ENCODE measurements around the gene HLA-DMA. TPM values are rescaled to one million over a fixed set of nuclear protein-coding genes. Genes with fewer than 3 reads are reported as not detected.

HLA-DMA gene
- total RNA-seq, 4 donors from 2014 or later, result 4.7 to 36.4 (median 12.6) TPM

GRCh38 chr6:32956176-32956575 is 3.3 kb upstream of the HLA-DMA start:
- intact Hi-C loops (cut with DNase I), result no loop called here
- TF ChIP-seq CTCF (IDR thresholded peaks at IDR 0.05) (no peak), POLR2A (IDR thresholded peaks at IDR 0.05) (no peak)
- H3K27me3 ChIP-seq, result no peaks in the 10 kb centered on the region
- 70 to 71% methylated on average over 2 of the region's 2 CpGs for WGBS, 2 donors
- H3K4me1 ChIP-seq, result peaks cover 0 to 17% (median 7%) of the 10 kb centered on the region in 3 donors
- no peaks in the 10 kb centered on the region for H3K9me3 ChIP-seq
- no peak for DNase-seq
- no peaks in the 10 kb centered on the region for H3K36me3 ChIP-seq
- H3K27ac ChIP-seq, result no peak overlapping the region
- H3K4me3 ChIP-seq, result no peak overlapping the region

DNA sequence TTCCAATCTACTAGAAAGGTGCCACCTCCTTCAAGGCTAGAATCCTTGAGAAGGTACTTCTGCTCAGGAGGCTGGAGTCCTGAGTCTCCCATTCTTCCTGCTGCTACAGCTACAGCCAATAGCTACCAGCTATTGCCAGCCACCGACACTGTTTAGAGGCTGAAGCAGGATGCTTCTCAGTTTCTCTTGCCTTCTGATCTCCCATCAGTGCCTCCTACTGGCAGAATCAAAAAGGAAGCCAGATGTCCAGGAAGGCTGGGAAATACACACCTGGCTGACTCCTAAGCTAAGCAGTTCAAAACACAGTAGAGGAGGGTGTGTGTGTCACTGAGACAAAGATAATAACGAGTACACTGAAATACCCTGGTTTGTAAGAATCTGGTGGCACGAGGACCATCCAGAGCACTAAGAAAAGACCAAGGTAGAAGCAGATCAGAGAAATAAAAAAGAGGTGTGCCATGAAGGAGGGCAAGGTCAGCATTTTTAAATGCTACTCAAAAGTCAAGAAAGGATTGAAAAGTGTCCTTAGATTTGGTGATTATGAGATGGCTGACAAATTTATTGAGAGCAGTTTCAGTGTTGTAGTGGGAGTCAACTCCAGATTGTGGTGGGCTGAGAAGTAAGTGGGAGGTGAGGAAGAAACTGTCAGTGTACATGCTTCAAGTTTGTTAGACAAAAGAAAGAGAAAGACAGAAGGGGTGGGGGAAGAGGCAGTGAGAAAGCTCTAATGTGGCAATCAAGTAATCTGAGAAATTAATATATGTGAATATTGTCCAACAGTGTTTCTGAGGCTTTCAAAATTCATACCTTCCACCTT is 2.3 kb upstream of the HLA-DMA start:
- H3K9me3 ChIP-seq, result no peaks in the 10 kb centered on the region
- H3K4me3 ChIP-seq, result no peak overlapping the region
- H3K4me1 ChIP-seq, result peaks cover 0 to 17% (median 7%) of the 10 kb centered on the region in 3 donors
- no peak for DNase-seq
- intact Hi-C loops (cut with DNase I), result no loop called here
- no peak overlapping the region for H3K27ac ChIP-seq
- no peaks in the 10 kb centered on the region for H3K27me3 ChIP-seq
- H3K36me3 ChIP-seq, result no peaks in the 10 kb centered on the region
- 48 to 50% methylated on average over 2 of the region's 3 CpGs for WGBS, 2 donors
- TF ChIP-seq CTCF (IDR thresholded peaks at IDR 0.05), result peak in 3 of 6 experiments; percentile 14 to 51 (median 23)
- no peak for TF ChIP-seq POLR2A (IDR thresholded peaks at IDR 0.05)

- H3K9me3 ChIP-seq, result no peaks in the 10 kb centered on the region
- intact Hi-C loops (cut with DNase I), result no loop called here
- 87 to 88% methylated on average over 4 of the region's 4 CpGs for WGBS, 2 donors
- H3K36me3 ChIP-seq, result no peaks in the 10 kb centered on the region
- H3K4me3 ChIP-seq, result no peak overlapping the region
- H3K4me1 ChIP-seq, result peaks cover 0 to 17% (median 7%) of the 10 kb centered on the region in 3 donors
- no peak overlapping the region for H3K27ac ChIP-seq
- DNase-seq, result no peak
- TF ChIP-seq CTCF (IDR thresholded peaks at IDR 0.05), result no peak
- no peak for TF ChIP-seq POLR2A (IDR thresholded peaks at IDR 0.05)
- H3K27me3 ChIP-seq, result no peaks in the 10 kb centered on the region
Observed at GRCh38 chr6:32954267-32954666, 1.4 kb upstream of the HLA-DMA start.

DNA sequence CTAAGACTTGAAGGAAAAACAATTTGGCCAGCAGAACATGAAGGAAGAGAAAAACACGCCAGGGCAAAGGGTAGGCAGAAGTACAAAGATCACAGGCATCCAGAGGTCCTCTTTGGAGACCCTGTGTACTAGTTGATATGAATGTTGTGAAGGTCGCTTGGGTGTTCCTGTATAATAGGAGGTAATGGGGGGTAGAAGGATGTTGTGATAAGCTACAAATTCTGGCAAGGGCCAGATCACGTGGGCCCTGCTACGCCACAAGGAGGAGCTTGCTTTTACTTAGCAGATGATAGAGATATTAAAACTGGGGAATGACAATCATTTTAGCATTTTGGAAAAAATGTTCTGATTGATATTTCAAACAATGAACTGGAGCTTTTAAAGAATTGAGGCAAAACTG is 878 bp upstream of the HLA-DMA start:
- 74 to 80% methylated on average over 4 of the region's 4 CpGs for WGBS, 2 donors
- intact Hi-C loops (cut with DNase I), result no loop called here
- no peaks in the 10 kb centered on the region for H3K36me3 ChIP-seq
- no peaks in the 10 kb centered on the region for H3K9me3 ChIP-seq
- H3K27me3 ChIP-seq, result no peaks in the 10 kb centered on the region
- H3K27ac ChIP-seq, result peak overlapping the region in 3 of 4 donors; percentile 34 to 79 (median 77)
- peaks cover 0 to 17% (median 7%) of the 10 kb centered on the region in 3 donors for H3K4me1 ChIP-seq
- TF ChIP-seq CTCF (IDR thresholded peaks at IDR 0.05) (no peak), POLR2A (IDR thresholded peaks at IDR 0.05) (no peak)
- no peak for DNase-seq
- H3K4me3 ChIP-seq, result no peak overlapping the region

- no peak overlapping the region for H3K27ac ChIP-seq
- peaks cover 0 to 17% (median 7%) of the 10 kb centered on the region in 3 donors for H3K4me1 ChIP-seq
- WGBS, 2 donors, result 94 to 95% methylated on average over 4 to 5 of the region's 8 CpGs
- TF ChIP-seq POLR2A (IDR thresholded peaks at IDR 0.05), result no peak
- no peak for TF ChIP-seq CTCF (IDR thresholded peaks at IDR 0.05)
- H3K36me3 ChIP-seq, result no peaks in the 10 kb centered on the region
- no peak for DNase-seq
- H3K27me3 ChIP-seq, result no peaks in the 10 kb centered on the region
- H3K4me3 ChIP-seq, result no peak overlapping the region
- H3K9me3 ChIP-seq, result no peaks in the 10 kb centered on the region
- intact Hi-C loops (cut with DNase I), result no loop called here
Observed at GRCh38 chr6:32950449-32950848, 2.4 kb downstream of the HLA-DMA start.
